ENCODE data around the gene INSYN1.
A peak's percentile ranks its signal among the peaks of the same experiment; 100 is the strongest.

The INSYN1 gene

GRCh38 chr15:73784291-73784690 lies 31.1 kb upstream of the INSYN1 start:
- no peak overlapping the region for H3K4me3 ChIP-seq (ENCODE audit: low read depth, low read length)
- DNase-seq (ENCODE audit: low read depth): no peak
- TF ChIP-seq CTCF (IDR thresholded peaks at IDR 0.05; ENCODE audit: control insufficient read depth, extremely low read depth, insufficient read depth): no peak

- no peak overlapping the region for H3K4me3 ChIP-seq (ENCODE audit: low read depth, low read length)
- TF ChIP-seq CTCF (IDR thresholded peaks at IDR 0.05; ENCODE audit: control insufficient read depth, extremely low read depth, insufficient read depth): no peak
- DNase-seq (ENCODE audit: low read depth): no peak
Observed at GRCh38 chr15:73782344-73782959, 29.3 kb upstream of the INSYN1 start.

- peak; percentile 76 for TF ChIP-seq CTCF (IDR thresholded peaks at IDR 0.05; ENCODE audit: control insufficient read depth, extremely low read depth, insufficient read depth)
- H3K4me3 ChIP-seq (ENCODE audit: low read depth, low read length): no peak overlapping the region
- DNase-seq (ENCODE audit: low read depth): no peak
Observed at GRCh38 chr15:73781038-73781925, 28.1 kb upstream of the INSYN1 start.

- DNase-seq (ENCODE audit: low read depth): no peak
- H3K4me3 ChIP-seq (ENCODE audit: low read depth, low read length): no peak overlapping the region
- TF ChIP-seq CTCF (IDR thresholded peaks at IDR 0.05; ENCODE audit: control insufficient read depth, extremely low read depth, insufficient read depth): no peak
Observed at GRCh38 chr15:73779974-73780373, 26.8 kb upstream of the INSYN1 start.

- no peak for DNase-seq (ENCODE audit: low read depth)
- no peak overlapping the region for H3K4me3 ChIP-seq (ENCODE audit: low read depth, low read length)
- no peak for TF ChIP-seq CTCF (IDR thresholded peaks at IDR 0.05; ENCODE audit: control insufficient read depth, extremely low read depth, insufficient read depth)
Observed at GRCh38 chr15:73777741-73778140, 24.6 kb upstream of the INSYN1 start.

- no peak for DNase-seq (ENCODE audit: low read depth)
- TF ChIP-seq CTCF (IDR thresholded peaks at IDR 0.05; ENCODE audit: control insufficient read depth, extremely low read depth, insufficient read depth): no peak
Observed at GRCh38 chr15:73773428-73773827, 20.3 kb upstream of the INSYN1 start.

More at GRCh38 chr15:73773428-73773827, 20.3 kb upstream of the INSYN1 start:
- H3K4me3 ChIP-seq (ENCODE audit: low read depth, low read length): no peak overlapping the region
